Heart right ventricle (tissue), 16 donors: ENCODE data around the gene ELL3. TPM values are rescaled to one million over a fixed set of nuclear protein-coding genes. Genes with fewer than 3 reads are reported as not detected.
"Not testable (repeated sequence)": the region's sequence is repeated elsewhere in the genome, so short reads cannot be mapped to it uniquely, and the experiment has no call there.

Source experiments
- ATAC-seq, 8 donors: fragments of 200-7000 bp; cut with Tn5 transposase; one replicate each; pipeline ENCODE4 v1.9.1; 2020; ENCODE audit warnings: mild to moderate bottlenecking in 8 of 8, moderate library complexity in 8 of 8, moderate number of reproducible peaks in 1 of 8
- DNase-seq, 2 donors: peaks; one replicate each; pipeline ENCODE4 v3.0.0-alpha.2; 2020
- H3K27ac ChIP-seq, 10 donors: fragments of 200-600 bp; sonication (generic) in 2 of 10; one replicate each; pipeline versions ENCODE4 v1.5.0 to v1.8.0; 2020 to 2022; ENCODE audit warnings: mild to moderate bottlenecking in 3 of 10
- H3K27me3 ChIP-seq, 7 donors: fragments of 200-600 bp; one replicate each; pipeline ENCODE4 v1.8.0; 2021 to 2022; ENCODE audit warnings: mild to moderate bottlenecking in 2 of 7
- H3K36me3 ChIP-seq, 9 donors: fragments of 200-600 bp; sonication (generic) in 1 of 9; one replicate each; pipeline versions ENCODE4 v1.5.0 to v1.8.0; 2020 to 2022; ENCODE audit warnings: mild to moderate bottlenecking in 2 of 9
- H3K4me1 ChIP-seq, 9 donors: fragments of 200-600 bp; sonication (generic) in 1 of 9; one replicate each; pipeline versions ENCODE4 v1.5.0 to v1.8.0; 2020 to 2022; ENCODE audit warnings: mild to moderate bottlenecking in 4 of 9
- H3K4me3 ChIP-seq, 10 donors: fragments of 200-600 bp; sonication (generic) in 2 of 10; one replicate each; pipeline versions ENCODE4 v1.5.0 to v1.8.0; 2020 to 2022; ENCODE audit warnings: mild to moderate bottlenecking in 7 of 10, moderate library complexity in 2 of 10
- H3K9me3 ChIP-seq, 11 donors: fragments of 200-600 bp in 10 of 11; sonication (generic) in 2 of 11; one replicate each; pipeline versions ENCODE4 v1.5.0 to v1.8.0; 2013 to 2022; ENCODE audit warnings: mild to moderate bottlenecking in 2 of 11, control low read depth in 1 of 11, moderate library complexity in 1 of 11
- WGBS, 2 donors: extraction: QIAGEN DNeasy Blood & Tissue Kit; methylation state at CpG; one replicate each; pipeline ENCODE4 v1.1.7; 2013; ENCODE audit warnings: inconsistent platforms in 1 of 2; 5-methylcytosine and 5-hydroxymethylcytosine counted together
- intact Hi-C, 10 donors: fragments of 100-400 bp; cut with DNase I; formaldehyde crosslinking; loops; one replicate each; pipeline versions ENCODE4 v1.11.1 to v1.14.2; 2022
- polyA plus RNA-seq, 2 donors: library from polyadenylated mRNA; stranded (reverse); fragments of 200-250 nt; gene quantifications; one replicate each; pipeline ENCODE4 v1.2.3, GENCODE V29; 2013
- total RNA-seq, 10 donors: library from RNA; stranded (reverse); fragmentation: NEBNext Ultra II Directional in 3 of 10; extraction: Animal tissue kit (Norgen Biotek cat#: 25700) in 3 of 10; gene quantifications; one replicate each; pipeline versions ENCODE4 v1.2.1 to v1.2.4, GENCODE V29; 2021 to 2023
- TF ChIP-seq, protein P1 (sequence below), 9 donors: fragments of 200-600 bp; sonication (generic) in 2 of 9; IDR thresholded peaks; one replicate each; pipeline versions ENCODE4 v1.5.0 to v1.8.0; 2021 to 2022; ENCODE audit warnings: antibody characterized with exemption in 9 of 9, mild to moderate bottlenecking in 5 of 9, moderate library complexity in 1 of 9
- donor health status: Arrhythmogenic right ventricular cardiomyopathy.
- donor health status: ischemic (EF 13 %, LVEDD 7.1; RV severe dilation, severe dysfunction).
- donor health status: healthy with polysubstance abuse.
- donor health status: DM: no; HTN: yes; CAD: no.
- donor health status: DM: no; HTN: no; CAD: no.
- donor health status: ischemic (EF 25% LVEDD 6.9; RV normal size, moderate dysfunction).
- donor health status: ischemic (EF 25% LVEDD 5.7; RV mildly dilated, moderate dysfunction).
- donor health status: healthy.
- donor health status: DM: yes; HTN: yes; CAD: no.
- donor health status: Ischemic cardiomyopathy.
- donor health status: ischemic (EF 35%, LVEDD 5.7; RV mildly dilated, moderate dysfunction).
- donor health status: nonischemic (EF 11% LVEDD 7.7; RV severe dilation, severe dysfunction).
- donor health status: DM: yes; HTN: yes; CAD: no.
- donor health status: PGD.
- donor health status: ischemic (EF 29% LVEDD 5.4; RV normal size, mild dysfunction).
- donor health status: nonischemic (EF 23%, LVEDD 6.1; RV moderate dilation, normal function).

The ELL3 gene
- total and polyA plus RNA-seq, 12 donors, result 0.25 to 1.6 (median 0.85) TPM

DNA sequence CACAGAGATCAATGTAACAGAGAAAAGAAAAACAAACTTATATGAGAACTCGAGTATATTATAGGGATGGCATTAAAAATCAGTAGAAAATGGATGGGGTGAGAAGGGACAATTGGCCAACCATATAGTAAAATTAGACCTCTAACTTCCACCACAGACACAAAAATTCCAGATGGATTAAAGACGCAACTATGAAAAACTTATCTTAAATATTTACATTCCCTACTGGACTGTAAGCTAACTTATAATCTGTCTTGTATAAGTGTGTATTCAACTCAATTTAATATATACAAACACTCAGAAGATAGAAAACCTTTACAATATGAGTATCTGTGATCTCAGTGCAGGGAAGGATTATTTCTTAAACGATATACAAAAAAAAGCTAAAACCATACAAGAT is 44.7 kb upstream of the ELL3 start:
- intact Hi-C loops, result no loop called here
- Histone ChIP-seq H3K4me3 (no peak overlapping the region), H3K27me3 (no peaks in the 10 kb centered on the region), H3K9me3 (no peaks in the 10 kb centered on the region), H3K36me3 (peaks cover 0 to 43% (median 5%) of the 10 kb centered on the region in 9 donors), H3K27ac (no peak overlapping the region), H3K4me1 (peaks cover 10 to 45% (median 32%) of the 10 kb centered on the region in 9 donors)
- DNase-seq, result no peak
- no peak for ATAC-seq
- 83 to 84% methylated on average over 3 of the region's 3 CpGs for WGBS, 2 donors
- TF ChIP-seq, protein P1, sequence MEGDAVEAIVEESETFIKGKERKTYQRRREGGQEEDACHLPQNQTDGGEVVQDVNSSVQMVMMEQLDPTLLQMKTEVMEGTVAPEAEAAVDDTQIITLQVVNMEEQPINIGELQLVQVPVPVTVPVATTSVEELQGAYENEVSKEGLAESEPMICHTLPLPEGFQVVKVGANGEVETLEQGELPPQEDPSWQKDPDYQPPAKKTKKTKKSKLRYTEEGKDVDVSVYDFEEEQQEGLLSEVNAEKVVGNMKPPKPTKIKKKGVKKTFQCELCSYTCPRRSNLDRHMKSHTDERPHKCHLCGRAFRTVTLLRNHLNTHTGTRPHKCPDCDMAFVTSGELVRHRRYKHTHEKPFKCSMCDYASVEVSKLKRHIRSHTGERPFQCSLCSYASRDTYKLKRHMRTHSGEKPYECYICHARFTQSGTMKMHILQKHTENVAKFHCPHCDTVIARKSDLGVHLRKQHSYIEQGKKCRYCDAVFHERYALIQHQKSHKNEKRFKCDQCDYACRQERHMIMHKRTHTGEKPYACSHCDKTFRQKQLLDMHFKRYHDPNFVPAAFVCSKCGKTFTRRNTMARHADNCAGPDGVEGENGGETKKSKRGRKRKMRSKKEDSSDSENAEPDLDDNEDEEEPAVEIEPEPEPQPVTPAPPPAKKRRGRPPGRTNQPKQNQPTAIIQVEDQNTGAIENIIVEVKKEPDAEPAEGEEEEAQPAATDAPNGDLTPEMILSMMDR (IDR thresholded peaks at IDR 0.05), result no peak

DNA sequence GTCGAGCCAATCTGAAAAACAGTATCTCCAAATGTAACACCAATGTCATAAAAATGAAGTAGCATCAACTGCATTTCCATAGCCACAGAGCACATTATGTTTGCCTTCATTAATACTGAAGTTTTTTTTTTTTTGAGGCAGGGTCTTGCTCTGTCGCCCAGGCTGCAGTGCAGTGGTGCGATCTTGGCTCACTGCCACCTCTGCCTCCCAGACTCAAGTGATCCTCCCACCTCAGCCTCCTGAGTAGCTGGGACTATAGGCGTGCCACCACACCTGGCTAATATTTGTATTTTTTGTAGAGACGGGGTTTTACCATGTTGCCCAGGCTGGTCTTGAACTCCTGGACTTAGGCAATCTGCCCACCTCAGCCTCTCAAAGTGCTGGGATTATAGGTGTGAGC is 38.3 kb upstream of the ELL3 start:
- H3K4me3 ChIP-seq, DNase-seq, H3K27me3 ChIP-seq, H3K9me3 ChIP-seq, H3K27ac ChIP-seq, H3K4me1 ChIP-seq, ATAC-seq, intact Hi-C loops: not testable (repeated sequence)
- peaks cover 10 to 94% (median 64%) of the 10 kb centered on the region in 9 donors for H3K36me3 ChIP-seq
- 93 to 96% methylated on average over 5 of the region's 5 CpGs for WGBS, 2 donors

DNA sequence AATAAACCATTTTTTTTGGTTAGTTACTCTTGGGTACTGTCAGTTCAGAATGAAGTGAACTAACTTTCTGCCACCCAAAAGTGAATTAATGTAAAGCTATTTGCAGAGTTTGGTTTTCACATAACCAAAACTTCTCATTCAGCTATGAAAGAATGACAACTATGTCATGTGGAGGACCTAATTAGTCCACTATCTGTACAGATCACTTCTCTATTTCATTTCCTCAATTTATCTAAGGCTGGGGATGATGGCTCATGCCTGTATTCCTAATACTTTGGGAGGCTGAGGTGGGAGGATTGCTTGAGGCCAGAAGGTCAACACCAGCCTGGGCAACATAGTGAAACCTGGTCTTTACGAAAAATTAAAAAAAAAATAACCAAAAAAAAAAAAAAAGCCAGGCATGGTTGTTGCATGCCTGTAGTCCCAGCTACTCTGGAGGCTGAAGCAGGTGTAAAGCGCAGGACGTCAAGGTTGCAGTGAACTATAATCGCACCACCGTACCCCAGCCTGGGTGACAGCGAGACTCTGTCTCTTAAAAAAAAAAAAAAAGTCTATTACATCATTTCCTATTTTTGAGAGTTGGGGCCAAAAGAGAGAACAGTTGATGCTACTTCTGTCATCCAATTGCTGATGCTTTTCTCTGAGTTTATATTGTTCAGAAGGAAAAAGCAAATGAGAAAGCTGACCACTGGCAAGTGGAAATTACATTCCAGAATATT is 32.4 kb upstream of the ELL3 start:
- ATAC-seq, result peak in 2 of 8 donors; percentile 13 to 26

DNA sequence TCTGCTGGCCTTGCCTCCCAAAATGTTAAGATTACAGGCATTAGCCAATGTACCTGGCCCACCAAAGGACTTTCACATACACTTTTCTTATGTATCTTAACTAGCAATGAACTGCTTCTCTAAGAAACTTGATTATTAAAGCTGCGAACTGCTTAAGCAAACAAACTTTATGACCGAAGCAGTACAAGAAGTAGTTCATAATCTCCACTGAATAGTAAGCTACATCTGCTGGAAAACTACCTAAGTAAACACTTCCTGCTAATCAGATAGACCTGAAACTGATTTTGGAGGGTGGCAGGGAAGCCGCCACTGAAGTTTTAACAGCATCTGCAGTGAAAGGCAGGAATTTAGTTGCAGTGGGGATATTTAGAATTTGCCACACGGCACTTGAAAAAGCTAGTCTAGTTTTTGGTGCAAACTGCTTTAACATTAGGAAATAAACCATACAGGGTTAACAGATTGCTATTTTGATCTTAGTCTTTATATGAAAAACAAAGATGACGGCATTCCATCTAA is 31.7 kb upstream of the ELL3 start:
- Histone ChIP-seq H3K4me3 (no peak overlapping the region), H3K27ac (no peak overlapping the region), H3K9me3 (no peaks in the 10 kb centered on the region), H3K27me3 (no peaks in the 10 kb centered on the region), H3K4me1 (peaks cover 0 to 16% (median 0%) of the 10 kb centered on the region in 9 donors), H3K36me3 (peaks cover 6 to 100% (median 81%) of the 10 kb centered on the region in 9 donors)
- TF ChIP-seq, protein P1 (IDR thresholded peaks at IDR 0.05), result no peak
- 95% methylated on average over 5 of the region's 5 CpGs for WGBS, 2 donors
- intact Hi-C loops, result no loop called here
- ATAC-seq (no peak), DNase-seq (no peak)

More for the DNA sequence above, 32.4 kb upstream of the ELL3 start:
- TF ChIP-seq, protein P1 (IDR thresholded peaks at IDR 0.05), result no peak
- 87 to 88% methylated on average over 6 of the region's 6 CpGs for WGBS, 2 donors
- intact Hi-C loops, result no loop called here
- no peaks in the 10 kb centered on the region for H3K9me3 ChIP-seq
- peak overlapping the region in 1 of 10 donors; percentile 34 for H3K27ac ChIP-seq
- peaks cover 10 to 100% (median 84%) of the 10 kb centered on the region in 9 donors for H3K36me3 ChIP-seq
- DNase-seq, result no peak
- no peak overlapping the region for H3K4me3 ChIP-seq
- peaks cover 0 to 16% (median 0%) of the 10 kb centered on the region in 9 donors for H3K4me1 ChIP-seq
- H3K27me3 ChIP-seq, result no peaks in the 10 kb centered on the region

DNA sequence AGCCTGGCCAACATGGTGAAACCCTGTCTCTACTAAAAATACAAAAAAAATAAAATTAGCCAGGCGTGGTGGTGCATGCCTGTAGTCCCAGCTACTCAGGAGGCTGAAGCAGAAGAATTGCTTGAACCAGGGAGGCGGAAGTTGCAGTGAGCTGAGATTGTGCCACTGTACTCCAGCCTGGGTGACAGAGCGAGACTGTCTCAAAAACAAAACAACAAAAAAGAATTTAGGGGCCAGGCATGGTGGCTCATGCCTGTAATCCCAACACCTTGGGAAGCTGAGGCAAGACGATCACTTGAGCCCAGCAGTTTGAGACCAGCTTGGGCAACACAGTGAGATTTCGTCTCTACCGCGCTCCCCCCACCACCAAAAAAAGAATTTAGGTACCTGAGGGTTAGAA is 25.9 kb upstream of the ELL3 start:
- peaks cover 0 to 85% (median 39%) of the 10 kb centered on the region in 9 donors for H3K36me3 ChIP-seq
- H3K4me3 ChIP-seq, result not testable (repeated sequence)

More for the DNA sequence above, 25.9 kb upstream of the ELL3 start:
- H3K9me3 ChIP-seq, intact Hi-C loops, H3K27me3 ChIP-seq, ATAC-seq, DNase-seq, H3K27ac ChIP-seq: not testable (repeated sequence)
- WGBS, 2 donors, result 98% methylated on average over 7 of the region's 7 CpGs
- peaks cover 0 to 39% (median 21%) of the 10 kb centered on the region in 9 donors for H3K4me1 ChIP-seq
